ENCODE data around the gene ZCCHC14. TPM values are rescaled to one million over a fixed set of nuclear protein-coding genes. Genes with fewer than 3 reads are reported as not detected.

ZCCHC14 gene
- total RNA-seq, 1 donor from 2014 or later = 16.9 TPM

DNA sequence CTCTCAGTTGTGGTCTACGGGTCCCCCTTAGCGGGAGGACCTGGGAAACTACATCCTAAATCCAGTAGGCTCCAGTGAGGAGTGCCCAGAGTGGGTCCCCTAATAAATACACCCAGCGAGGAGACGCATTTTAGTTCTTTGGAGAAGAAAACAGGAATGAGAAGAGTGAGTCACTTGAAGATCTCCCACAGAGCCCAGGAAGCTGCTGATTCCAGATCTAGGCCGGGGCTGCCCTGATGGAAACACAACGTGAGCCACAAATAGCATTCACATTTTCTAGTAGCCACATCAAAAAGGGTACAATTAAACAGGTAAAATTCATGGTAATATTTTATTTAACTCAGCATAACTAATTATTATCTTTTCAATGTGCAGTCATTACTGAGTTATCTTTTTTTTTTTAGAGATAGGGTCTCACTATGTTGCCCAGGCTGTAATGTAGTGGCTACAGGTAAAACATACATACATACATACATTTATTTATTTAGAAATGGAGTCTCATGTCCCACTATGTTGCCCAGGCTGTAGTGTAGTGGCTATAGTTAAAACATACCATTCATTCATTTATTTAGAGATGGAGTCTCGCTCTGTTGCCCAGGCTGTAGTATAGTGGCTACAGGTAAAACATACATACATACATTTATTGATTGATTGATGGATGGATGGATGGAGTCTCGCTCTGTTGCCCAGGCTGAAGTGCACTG lies 130.8 kb downstream of the ZCCHC14 start:
- no peak for DNase-seq

DNA sequence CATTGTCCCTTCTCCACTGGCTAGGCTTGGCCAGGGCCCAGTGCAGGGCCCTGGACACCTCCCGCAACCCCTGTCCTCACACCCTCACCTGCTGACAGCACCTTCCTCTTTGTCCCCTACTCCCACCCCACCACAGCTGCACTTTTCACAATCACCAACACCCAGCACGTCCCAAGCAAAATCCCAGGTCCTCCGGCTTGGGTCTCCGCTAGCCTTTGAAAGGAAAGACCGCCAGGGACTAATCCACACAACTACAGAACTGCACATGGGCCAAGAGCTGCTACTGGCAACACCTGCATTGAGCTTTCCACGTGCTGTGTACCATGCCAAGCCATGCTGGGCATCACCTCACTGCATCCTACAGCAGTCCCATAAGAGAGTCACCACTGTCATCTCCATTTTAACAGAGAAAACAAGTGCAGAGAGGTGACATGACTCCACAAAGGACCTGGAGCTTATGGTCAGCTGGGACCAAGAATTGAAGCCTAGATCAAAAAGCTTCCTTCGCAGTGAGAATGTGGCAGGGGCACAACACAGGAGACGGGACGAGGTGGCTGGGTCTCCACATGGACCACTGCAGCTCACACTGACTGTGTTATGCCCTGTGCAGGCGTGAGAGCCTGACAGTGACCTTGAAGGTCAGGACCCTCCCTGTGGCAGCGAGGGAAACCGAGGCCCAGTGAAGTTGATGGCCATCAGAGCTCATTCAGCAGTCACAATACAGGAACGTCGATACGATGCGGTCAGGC lies 131.8 kb downstream of the ZCCHC14 start:
- DNase-seq = no peak

DNA sequence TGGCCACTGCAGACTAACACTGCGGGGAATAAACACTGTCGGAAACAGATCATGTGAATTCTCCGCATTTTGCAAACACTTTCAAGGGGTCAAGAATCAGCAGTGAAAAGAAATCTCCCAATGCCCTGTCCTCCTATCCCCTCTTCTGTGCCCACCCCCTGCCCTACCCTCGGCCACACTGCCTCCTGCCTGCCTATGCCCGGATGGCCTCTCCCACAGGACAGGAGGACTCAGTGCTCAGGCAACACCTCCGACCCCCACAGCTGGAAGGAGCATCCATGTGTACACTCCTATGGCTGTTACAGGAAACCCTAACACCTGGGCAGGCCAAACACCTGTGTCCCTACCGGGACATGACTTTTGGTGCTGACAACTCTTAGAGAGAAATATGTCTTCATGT lies 133.7 kb downstream of the ZCCHC14 start:
- no peak for DNase-seq

DNA sequence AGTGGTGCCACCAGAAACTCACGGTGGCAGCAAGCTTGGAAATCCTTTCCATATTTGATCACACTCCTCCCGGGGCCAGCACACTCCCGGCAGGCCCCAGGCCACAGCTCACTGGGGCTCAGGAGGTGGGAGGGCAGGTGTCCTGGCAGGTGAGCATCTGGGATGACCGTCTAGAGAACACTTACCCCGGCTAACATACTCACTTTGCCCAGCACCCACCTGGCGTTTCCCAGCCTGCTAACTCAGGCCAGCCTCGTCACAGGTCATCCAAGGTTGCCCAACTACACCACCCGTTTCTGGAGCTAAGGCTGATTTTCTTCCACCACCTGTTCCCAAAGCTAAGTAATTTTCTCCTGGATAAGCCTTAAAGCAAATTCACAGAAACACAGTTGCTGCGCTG lies 134.1 kb downstream of the ZCCHC14 start:
- DNase-seq = no peak

DNA sequence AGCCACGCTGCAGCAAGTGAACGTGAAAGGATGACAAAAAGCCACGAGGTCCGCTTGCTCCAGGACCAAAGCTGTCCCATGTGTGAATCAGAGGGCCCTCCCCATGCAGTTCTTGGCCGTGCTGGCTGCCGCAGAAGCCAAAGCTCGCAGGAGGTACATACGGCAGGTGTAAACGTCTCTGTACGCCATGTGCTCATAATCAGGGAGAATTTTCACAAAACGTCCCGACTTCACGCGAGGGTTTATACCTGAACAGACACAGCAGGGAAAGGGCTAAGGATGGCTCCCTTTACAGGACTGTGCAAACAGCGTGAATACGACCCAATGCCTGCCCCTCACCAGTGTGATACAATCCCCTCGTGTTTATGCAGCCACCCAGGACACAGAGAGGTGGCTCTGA lies 134.6 kb downstream of the ZCCHC14 start:
- DNase-seq = no peak

DNA sequence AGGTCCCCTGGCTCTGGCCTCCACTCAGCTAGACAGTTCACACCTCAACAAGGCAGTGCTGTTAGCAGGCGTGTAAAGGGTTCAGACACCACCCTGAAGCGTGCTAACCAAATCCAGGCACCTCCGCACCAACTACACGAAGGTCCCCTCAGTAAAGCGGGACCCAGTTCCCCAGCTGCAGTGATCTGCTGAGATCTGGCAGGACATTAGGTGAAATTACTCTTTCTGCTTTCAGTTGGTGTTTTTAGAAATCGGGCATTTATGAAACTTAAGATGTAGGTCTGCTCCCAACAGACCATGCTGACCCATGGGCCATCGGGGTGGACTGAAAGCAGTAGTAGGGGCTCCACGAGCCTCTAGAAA lies 136.4 kb downstream of the ZCCHC14 start:
- DNase-seq = no peak

Other genes starting within 250 kb of the ZCCHC14 start
- 1.7 TPM for gene C16orf95, start 175.6 kb downstream of the ZCCHC14 start, total RNA-seq
- 23.7 TPM for gene FBXO31, start 109.2 kb downstream of the ZCCHC14 start, total RNA-seq
- 36.1 TPM for gene MAP1LC3B, start 100.7 kb downstream of the ZCCHC14 start, total RNA-seq
- gene JPH3, start 109.5 kb upstream of the ZCCHC14 start, total RNA-seq = 0.69 TPM

Data from skin of body (tissue), 2 donors.